Stimulated activated CD4-positive, alpha-beta T cell treated with anti-CD3 and anti-CD28 coated beads, Interleukin-1b, Interleukin-23, amount 100 ng/mL, for 24 hours (primary cell): ENCODE measurements around the gene CTDSP1.

Experiments
- DNase-seq, 4 experiments: peaks; one replicate each; pipeline ENCODE4 v3.0.0-alpha.2; 2020; ENCODE audit warnings: low read depth in 4 of 4, low spot score in 1 of 4

Gene CTDSP1

DNA sequence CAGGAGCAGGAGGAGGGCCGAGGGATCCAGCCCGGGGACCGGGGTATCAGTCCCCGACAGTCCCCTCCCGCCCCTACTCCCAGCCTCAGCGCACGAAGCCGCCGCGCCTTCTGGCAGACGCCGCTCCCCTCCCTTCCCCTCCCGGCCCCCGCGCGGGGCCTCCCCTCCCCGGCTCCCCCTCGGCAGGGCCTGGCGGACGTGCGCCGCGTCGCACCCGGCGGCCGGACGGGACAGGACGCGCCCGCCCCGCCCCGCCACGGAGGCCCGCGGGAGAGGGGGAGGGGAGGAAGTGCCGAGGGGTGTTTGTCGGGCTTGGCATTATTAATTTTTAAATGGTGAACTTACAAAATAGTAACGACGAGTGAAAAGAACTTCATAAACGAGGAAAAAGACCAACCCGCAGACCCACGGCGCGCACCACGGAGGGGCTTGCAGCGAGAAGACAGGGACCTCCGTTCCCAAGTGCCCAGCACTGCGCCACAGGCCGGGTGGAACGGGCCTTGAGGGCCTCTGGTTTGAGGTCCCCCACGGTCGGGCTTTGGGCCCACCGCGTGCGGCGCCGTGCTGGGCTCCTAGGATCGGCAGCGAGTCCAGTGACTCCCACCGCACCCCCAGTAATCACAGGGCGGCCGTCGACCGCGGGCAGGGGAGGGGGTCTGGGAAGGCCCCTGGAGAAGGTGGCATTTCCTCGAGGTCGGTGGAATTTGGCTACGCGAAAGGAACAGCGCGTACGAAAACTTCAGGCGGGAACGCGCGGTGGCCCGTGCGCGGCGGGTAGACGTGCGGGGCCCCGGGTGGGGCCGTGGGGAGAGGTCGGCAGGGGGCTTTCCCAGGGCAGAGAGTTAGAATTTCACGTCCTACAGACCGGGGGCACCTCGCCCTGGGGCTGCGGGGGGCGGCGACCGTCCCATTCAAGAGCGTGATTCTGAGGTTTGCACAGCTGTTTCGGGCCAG, 954 bp upstream of the CTDSP1 start:
- DNase-seq = peak in 1 of 4 experiments; percentile 49

DNA sequence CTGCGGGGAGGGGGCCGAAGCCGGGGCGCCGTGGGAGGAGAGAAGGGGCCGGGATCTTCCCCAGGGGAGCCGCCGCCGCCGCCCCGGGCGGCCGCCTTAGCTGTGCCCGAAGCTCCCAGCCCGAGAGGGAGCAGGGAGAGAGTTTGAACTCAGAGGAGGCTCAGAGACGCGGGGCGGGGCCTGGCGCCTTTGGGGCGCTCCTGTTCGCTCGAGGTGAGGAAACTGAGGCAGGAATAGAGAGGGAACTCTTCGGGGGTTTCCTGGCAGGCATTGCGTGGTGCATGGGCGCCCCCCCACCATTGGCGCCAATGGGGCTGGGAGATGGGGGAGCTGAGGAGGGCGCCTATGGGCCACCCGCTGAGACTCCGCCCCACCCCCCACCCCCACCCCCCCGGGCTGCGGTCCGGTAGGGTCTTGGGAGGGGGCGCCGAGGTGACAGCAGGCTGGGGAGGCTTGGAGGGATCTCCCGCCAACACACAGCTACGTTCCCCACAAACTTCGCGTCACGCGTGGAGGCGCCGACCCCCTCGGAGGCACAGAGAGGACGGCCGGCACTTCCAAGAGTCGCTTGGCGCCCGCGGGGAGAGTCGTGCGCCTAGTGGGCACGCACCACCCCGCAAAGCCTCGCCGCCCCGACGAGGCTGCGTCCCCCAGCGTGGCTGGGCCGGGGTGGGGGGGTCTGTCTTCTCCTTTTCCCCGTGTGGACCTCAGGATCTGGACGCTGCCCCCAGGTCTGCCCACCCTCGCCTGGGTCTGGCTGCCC, 680 bp downstream of the CTDSP1 start:
- DNase-seq = peak in 1 of 4 experiments; percentile 18

DNA sequence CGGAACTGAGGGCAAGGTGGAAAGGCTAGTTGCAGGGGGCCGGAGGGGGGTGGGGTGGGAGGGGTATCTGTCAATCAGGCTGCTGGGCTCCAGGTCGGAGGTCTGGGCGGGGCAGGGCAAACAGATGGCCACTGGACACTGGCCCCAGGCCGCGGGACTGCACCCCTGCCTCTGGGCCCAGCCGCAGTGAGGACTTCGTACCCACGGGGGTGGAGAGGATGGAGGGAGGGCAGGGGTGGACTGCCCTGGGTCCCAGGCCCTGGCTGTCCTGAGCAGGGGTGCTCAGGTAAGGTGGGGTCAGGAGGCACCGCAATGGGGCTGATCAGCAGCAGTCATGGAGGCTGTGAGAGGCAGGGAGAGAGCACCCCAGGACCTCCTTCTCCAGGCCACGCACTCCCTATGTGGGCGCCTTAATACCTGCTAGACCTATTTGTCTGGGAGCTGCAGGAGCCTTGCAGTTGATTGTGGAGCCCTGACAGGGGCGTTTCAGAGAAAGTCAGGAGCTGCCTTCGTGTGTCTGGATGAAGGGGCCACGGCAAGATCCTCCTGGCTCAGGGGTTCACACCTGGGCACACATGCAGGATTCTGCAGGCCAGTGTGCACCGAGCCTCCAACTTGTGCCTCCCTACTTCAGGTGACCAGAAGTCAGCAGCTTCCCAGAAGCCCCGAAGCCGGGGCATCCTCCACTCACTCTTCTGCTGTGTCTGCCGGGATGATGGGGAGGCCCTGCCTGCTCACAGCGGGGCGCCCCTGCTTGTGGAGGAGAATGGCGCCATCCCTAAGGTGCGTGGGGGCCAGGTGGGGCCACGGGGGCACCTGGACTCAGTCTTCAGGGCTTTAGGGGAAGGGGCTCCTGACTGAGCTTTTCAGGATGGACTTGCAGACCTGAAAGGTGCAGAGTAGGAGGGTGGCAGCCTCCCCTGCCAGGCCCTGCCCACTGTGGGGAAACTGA, 1.5 kb downstream of the CTDSP1 start:
- no peak for DNase-seq

DNA sequence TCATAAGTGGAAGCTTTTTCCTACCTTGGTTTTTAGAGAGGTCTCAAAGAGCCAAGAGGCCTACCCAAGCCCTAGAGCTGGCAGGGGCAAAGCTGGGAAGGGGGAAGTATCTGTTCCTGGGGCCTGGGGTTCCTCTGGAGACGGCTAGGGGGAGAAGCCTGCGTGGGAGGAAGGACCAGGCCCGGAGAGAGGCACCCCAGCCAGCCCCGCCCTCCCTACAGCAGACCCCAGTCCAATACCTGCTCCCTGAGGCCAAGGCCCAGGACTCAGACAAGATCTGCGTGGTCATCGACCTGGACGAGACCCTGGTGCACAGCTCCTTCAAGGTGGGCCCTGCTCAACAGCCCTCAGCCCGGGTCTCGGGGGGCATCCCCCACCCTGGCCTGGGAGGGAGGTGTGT, 2.2 kb downstream of the CTDSP1 start:
- no peak for DNase-seq

DNA sequence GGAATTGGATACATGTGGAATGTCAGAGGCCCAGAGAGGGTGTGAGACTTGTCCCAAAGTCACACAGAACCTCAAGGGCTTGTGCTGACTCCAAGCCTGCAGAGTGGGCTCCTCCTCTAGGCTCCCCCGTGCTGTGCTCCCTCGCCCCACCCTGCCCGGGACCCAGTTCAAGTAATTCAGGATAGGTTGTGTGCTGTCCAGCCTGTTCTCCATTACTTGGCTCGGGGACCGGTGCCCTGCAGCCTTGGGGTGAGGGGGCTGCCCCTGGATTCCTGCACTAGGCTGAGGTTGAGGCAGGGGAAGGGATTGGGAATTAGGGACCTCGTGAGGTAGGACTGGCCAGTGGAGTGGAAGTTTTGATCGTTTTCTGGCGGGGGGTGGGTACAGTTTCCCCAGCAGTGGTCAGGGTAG, 2.8 kb downstream of the CTDSP1 start:
- no peak for DNase-seq

DNA sequence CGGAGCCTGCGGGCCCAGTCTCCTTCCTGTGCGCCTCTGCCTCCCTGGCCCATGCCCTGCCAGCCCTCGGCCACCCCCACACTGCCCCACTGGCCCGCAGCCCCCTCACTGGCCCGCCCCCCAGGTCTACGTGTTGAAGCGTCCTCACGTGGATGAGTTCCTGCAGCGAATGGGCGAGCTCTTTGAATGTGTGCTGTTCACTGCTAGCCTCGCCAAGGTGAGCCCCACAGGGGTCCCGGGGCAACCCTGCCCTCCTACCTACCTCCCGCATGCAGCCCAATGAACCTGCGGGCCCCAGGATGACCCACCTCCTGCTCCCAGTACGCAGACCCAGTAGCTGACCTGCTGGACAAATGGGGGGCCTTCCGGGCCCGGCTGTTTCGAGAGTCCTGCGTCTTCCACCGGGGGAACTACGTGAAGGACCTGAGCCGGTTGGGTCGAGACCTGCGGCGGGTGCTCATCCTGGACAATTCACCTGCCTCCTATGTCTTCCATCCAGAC, 3.3 kb downstream of the CTDSP1 start:
- DNase-seq = no peak

DNA sequence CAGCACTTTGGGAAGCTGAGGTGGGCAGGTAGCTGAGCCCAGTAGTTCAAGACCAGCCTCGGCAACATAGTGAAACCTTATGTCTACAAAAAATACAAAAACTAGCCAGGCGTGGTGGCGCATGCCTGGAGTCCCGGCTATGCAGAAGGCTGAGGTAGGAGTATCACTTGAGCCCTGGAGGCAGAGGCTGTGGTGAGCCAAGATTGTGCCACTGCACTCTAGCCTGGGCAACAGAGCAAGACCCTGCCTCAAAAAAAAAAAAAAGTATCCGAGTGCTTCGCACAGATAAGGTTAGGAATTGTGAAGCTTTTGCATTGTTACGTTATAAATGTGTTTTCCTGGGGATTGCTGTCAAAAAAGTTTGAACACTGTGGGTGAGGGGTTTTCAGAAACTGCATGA, 4.1 kb downstream of the CTDSP1 start:
- DNase-seq = no peak

DNA sequence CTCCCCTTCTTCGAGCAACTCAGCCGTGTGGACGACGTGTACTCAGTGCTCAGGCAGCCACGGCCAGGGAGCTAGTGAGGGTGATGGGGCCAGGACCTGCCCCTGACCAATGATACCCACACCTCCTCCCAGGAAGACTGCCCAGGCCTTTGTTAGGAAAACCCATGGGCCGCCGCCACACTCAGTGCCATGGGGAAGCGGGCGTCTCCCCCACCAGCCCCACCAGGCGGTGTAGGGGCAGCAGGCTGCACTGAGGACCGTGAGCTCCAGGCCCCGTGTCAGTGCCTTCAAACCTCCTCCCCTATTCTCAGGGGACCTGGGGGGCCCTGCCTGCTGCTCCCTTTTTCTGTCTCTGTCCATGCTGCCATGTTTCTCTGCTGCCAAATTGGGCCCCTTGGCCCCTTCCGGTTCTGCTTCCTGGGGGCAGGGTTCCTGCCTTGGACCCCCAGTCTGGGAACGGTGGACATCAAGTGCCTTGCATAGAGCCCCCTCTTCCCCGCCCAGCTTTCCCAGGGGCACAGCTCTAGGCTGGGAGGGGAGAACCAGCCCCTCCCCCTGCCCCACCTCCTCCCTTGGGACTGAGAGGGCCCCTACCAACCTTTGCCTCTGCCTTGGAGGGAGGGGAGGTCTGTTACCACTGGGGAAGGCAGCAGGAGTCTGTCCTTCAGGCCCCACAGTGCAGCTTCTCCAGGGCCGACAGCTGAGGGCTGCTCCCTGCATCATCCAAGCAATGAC, 4.8 kb downstream of the CTDSP1 start:
- no peak for DNase-seq

DNA sequence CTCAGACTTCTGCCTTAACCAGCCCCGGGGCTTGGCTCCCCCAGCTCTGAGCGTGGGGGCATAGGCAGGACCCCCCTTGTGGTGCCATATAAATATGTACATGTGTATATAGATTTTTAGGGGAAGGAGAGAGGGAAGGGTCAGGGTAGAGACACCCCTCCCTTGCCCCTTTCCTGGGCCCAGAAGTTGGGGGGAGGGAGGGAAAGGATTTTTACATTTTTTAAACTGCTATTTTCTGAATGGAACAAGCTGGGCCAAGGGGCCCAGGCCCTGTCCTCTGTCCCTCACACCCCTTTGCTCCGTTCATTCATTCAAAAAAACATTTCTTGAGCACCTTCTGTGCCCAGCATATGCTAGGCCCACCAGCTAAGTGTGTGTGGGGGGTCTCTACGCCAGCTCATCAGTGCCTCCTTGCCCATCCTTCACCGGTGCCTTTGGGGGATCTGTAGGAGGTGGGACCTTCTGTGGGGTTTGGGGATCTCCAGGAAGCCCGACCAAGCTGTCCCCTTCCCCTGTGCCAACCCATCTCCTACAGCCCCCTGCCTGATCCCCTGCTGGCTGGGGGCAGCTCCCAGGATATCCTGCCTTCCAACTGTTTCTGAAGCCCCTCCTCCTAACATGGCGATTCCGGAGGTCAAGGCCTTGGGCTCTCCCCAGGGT, 5.5 kb downstream of the CTDSP1 start:
- no peak for DNase-seq

DNA sequence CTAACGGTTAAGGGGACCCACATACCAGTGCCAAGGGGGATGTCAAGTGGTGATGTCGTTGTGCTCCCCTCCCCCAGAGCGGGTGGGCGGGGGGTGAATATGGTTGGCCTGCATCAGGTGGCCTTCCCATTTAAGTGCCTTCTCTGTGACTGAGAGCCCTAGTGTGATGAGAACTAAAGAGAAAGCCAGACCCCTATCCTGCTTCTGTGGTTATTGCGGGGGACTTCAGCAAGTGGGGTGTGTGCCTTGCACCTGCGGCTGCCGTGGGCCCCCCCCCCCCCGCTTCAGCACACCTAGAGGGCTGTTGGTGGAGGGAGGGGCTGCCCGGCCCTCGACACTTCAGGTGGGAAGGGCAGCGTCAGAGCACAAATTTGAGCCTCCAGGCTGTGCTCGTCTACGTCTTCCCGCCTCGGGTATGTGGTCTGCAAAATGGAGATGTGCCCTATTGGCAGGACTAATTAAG, 6.1 kb downstream of the CTDSP1 start:
- DNase-seq = no peak

DNA sequence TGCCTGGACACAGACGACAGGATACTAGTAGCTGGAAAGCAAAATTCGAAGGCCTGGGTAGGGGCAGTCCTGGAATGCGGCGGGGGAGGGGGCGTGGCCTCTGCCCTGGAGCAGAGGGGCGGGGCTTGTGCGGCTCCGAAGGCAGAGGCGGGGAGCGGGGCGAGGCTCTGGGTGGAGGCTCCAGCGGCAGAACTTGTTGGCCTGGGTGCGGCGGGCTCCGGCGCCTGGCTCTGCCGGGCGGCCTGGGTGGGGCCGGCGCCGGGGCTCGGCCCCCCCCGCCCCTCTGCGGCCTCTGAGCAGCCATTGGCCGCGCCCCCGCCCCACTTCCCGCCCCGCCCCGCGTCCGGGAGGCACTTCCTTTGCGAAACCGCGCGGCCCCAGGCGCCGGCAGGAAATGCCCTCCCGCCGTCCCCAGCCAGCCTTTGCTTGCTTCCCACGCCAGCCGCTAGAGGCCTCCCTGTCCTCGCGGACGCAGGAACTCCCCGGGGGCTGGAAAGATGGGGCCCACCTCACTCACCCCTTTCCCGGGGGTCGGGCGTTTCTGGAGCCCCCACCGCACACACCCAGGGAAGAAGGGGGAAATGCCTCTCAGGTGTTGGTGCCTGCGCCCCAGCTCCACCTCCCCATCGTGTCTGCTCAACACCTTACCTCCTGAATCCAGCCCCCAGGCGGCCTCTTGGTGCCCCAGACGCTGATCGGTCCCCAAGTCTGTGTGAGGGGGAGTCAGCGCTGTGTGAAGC, 6.7 kb downstream of the CTDSP1 start:
- peak; percentile 72 to 97 (median 86) for DNase-seq

DNA sequence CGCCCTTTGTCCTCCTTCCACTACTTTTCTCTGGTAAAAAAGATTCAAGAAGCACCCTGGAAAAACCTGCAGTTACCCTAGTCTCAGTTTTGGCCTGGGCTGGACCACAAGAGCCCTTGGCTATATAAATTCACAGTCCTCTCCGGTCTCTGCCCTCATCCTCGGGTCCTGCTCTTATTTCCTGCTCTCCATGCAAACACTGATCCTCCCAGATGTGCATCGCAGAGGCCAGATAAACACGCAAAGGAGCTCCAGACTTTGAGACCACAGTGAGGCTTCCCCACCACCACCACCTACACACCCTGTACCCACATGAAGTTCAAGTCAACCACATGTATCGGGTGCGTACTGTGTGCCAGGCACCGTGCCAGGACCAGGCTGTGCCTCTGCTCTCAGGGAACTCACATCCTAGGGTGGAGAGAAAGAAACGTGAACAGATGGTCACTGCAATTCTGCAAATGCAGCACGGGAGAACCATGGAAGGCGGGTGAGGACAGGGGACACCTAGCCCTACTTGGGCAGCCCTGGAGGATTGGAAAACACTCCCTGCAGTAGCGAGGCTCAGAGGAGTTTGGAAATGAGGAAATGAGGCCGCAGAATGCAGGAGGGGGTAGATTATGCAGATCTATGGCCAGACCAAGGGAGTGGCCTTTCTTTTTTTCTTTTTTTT, 7.4 kb downstream of the CTDSP1 start:
- DNase-seq = peak in 1 of 4 experiments; percentile 55

DNA sequence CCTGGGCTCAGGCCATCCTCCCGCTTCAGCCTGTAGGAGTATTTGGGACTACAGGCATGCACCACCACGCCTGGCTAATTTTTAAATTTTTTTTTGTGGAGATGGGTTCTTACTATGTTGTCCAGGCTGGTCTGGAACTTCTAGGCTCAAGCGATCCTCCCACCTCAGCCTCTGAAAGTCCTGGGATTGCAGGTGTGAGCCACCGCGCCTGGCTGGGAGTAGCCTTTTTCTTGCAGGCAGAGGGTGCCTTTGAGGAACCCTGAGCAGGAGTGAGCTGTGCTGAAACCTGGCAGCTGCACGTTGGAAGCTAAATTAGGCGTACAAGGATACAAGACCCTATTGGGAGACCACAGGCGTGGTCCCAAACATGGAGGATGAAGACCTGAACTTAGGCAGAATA, 8.0 kb downstream of the CTDSP1 start:
- DNase-seq = no peak

DNA sequence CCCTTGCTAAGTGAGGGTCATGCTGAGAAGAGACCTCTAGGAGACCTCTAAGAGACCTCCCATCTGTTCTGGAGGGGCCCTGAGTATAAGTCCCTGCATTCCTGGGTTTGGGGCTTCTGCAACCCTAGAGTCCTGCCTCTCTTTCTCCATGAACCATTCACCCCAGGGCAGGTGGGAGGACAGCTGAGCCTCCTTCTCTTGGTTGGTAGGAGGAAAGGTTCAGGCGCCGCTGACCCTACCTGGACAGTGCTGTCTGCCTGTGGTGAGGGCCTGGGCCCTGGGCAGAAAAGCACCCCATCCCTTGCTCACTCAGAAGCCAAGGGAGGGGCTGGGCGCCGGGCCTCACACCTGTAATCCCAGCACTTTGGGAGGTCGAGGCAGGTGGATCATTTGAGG, 18.7 kb downstream of the CTDSP1 start:
- DNase-seq = no peak

DNA sequence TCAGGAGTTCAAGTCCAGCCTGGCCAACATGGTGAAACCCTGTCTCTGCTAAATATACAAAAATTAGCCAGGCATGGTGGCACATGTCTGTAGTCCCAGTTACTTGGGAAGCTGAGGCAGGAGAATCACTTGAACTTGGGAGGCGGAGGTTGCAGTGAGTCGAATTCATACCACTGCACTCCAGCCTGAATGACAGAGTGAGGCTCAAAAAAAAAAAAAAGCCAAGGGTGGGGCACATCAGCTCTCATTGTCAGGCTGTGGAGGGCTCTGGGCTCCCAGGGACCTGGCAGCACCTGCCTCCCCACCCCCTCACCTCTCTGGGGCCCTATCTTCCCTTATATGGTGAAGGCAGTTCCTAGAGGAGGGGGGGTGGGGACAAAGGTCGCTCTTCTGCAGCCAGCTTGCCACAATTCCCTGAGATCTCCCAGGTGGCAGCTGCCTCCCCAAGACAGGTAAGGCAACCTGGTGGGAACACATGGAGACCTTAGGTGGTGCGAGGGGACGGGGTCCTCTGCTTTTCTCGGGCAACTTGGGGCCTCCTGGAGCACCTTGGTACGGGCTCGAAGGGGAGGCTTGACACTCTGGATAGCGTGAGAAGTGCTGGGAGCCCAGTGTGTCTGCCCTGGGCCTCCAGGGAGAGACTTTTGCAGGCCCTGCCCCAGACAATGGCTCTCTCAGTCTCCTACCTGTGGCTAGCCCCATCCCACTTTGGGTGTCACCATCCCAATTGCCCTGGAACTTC, 19.2 kb downstream of the CTDSP1 start, which contains the start of gene VIL1:
Gene VIL1, plus strand, starts transcription at position 407 of the 742 bp plus-strand sequence. CDS start 4,656 bp downstream, outside the sequence.
- no peak for DNase-seq

DNA sequence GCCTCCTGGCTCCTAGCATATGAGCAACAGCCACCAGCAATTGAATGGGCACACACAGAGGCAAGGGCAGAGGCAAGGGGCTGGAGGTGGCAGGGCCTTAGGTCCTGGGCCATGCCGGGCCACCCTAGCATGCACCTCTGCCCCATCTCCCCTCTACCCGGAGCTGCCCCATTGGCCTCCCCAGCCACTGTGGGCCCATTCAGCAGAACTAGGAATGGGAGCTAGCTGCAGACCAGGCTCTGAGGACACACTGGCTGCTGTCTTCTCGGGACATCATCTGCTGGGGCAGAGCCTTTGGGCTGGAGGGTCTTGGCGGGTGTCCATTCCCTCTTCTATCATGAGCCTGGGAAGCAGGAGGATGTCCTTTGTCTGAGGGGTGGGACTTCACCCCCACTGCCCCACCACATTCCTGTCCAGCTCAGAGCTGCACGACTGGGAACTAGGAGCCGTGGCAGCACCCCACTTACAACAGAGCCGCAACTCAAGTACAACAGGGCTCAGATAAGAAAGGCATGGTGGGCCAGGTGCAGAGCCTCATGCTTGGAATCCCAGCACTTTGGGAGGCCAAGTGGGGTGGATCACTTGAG, 20.1 kb downstream of the CTDSP1 start:
- no peak for DNase-seq

DNA sequence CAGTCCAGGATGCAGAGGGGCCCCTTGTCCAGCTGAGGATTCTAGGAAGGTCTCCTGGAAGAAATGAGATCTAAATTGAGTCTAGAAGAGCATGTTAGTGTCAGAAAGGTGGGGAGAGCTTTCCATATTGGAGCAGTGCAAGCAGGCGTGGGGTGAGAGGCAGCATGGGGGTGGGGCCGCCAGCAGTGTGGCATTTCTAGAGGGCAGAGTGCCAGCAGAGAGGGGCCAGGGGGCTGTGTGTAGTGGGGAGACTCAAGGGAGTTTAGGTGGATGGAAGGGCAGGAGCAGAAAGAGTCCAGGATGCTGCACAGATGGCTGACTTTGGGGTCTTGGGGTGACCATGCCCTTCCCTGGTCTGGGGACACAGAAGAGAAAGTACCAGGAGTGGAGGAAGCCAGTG, 21.4 kb downstream of the CTDSP1 start:
- DNase-seq = no peak
